Stimulated activated CD8-positive, alpha-beta memory T cell treated with anti-CD3 and anti-CD28 coated beads, Interleukin-4, amount 100 ng/mL, for 48 hours (primary cell): Measurements from ENCODE around the gene ALPG.
"Not testable (repeated sequence)": the region's sequence is repeated elsewhere in the genome, so short reads cannot be mapped to it uniquely, and the experiment has no call there.

ENCODE experiments used
- DNase-seq: peaks from one replicate; pipeline ENCODE4 v3.0.0-alpha.2; 2020

Gene ALPG

GRCh38 chr2:232406556-232407310, at the start of gene ALPG:
TSS of gene ALPG (plus strand) at chr2:232406844. CDS start at chr2:232406895, 51 bp downstream.
- no peak for DNase-seq

GRCh38 chr2:232361646-232362045, 45.0 kb upstream of the ALPG start:
- no peak for DNase-seq

- no peak for DNase-seq
Measured at GRCh38 chr2:232362174-232362900, 44.3 kb upstream of the ALPG start.

GRCh38 chr2:232363064-232363783, 43.4 kb upstream of the ALPG start:
- not testable (repeated sequence) for DNase-seq

GRCh38 chr2:232363784-232364615, 42.6 kb upstream of the ALPG start:
- peak; percentile 32 for DNase-seq

GRCh38 chr2:232364806-232365594, 41.6 kb upstream of the ALPG start:
- not testable (repeated sequence) for DNase-seq

GRCh38 chr2:232365621-232366321, 40.9 kb upstream of the ALPG start:
- peak; percentile 35 for DNase-seq

GRCh38 chr2:232366461-232366860, 40.2 kb upstream of the ALPG start:
- DNase-seq = not testable (repeated sequence)

GRCh38 chr2:232367016-232367415, 39.6 kb upstream of the ALPG start:
- DNase-seq = no peak

- DNase-seq = no peak
Measured at GRCh38 chr2:232367591-232368233, 38.9 kb upstream of the ALPG start.

- DNase-seq = no peak
Measured at GRCh38 chr2:232368311-232368731, 38.3 kb upstream of the ALPG start.

- no peak for DNase-seq
Measured at GRCh38 chr2:232369126-232369951, 37.3 kb upstream of the ALPG start.

- not testable (repeated sequence) for DNase-seq
Measured at GRCh38 chr2:232370007-232370406, 36.6 kb upstream of the ALPG start.

- no peak for DNase-seq
Measured at GRCh38 chr2:232372231-232373208, 34.1 kb upstream of the ALPG start.

GRCh38 chr2:232374356-232374755, 32.3 kb upstream of the ALPG start:
- DNase-seq = no peak

GRCh38 chr2:232375164-232375563, 31.5 kb upstream of the ALPG start:
- no peak for DNase-seq

GRCh38 chr2:232376260-232376659, 30.4 kb upstream of the ALPG start:
- no peak for DNase-seq

- no peak for DNase-seq
Measured at GRCh38 chr2:232376713-232377112, 29.9 kb upstream of the ALPG start.
